ENCODE measurements around the gene CSTF1.
"Not testable (repeated sequence)": the region's sequence is repeated elsewhere in the genome, so short reads cannot be mapped to it uniquely, and the experiment has no call there.

CSTF1 gene

GRCh38 chr20:56409521-56409920, 17.1 kb downstream of the CSTF1 start:
- DNase-seq (ENCODE audit: low spot score): no peak

GRCh38 chr20:56409956-56410355, 17.5 kb downstream of the CSTF1 start:
- DNase-seq (ENCODE audit: low spot score): no peak
- no peak for TF ChIP-seq CTCF (IDR thresholded peaks at IDR 0.05; ENCODE audit: extremely low read depth, missing control alignments)

More at GRCh38 chr20:56409521-56409920, 17.1 kb downstream of the CSTF1 start:
- no peak for TF ChIP-seq CTCF (IDR thresholded peaks at IDR 0.05; ENCODE audit: extremely low read depth, missing control alignments)

GRCh38 chr20:56411287-56411686, 18.8 kb downstream of the CSTF1 start:
- DNase-seq (ENCODE audit: low spot score): not testable (repeated sequence)

- no peak for TF ChIP-seq CTCF (IDR thresholded peaks at IDR 0.05; ENCODE audit: extremely low read depth, missing control alignments)
- peak; percentile 31 for DNase-seq (ENCODE audit: low spot score)
Observed at GRCh38 chr20:56411759-56412472, 19.5 kb downstream of the CSTF1 start, which contains the start of gene CASS4. CASS4 (plus strand) TSS chr20:56412260; CDS start chr20:56412459, 199 bp downstream.

- DNase-seq (ENCODE audit: low spot score): no peak
- no peak for TF ChIP-seq CTCF (IDR thresholded peaks at IDR 0.05; ENCODE audit: extremely low read depth, missing control alignments)
Observed at GRCh38 chr20:56412473-56412790, 20.0 kb downstream of the CSTF1 start.

GRCh38 chr20:56412949-56413348, 20.5 kb downstream of the CSTF1 start:
- no peak for DNase-seq (ENCODE audit: low spot score)

GRCh38 chr20:56414842-56415765, 22.7 kb downstream of the CSTF1 start:
- DNase-seq (ENCODE audit: low spot score): no peak
- no peak for TF ChIP-seq CTCF (IDR thresholded peaks at IDR 0.05; ENCODE audit: extremely low read depth, missing control alignments)

More at GRCh38 chr20:56412949-56413348, 20.5 kb downstream of the CSTF1 start:
- TF ChIP-seq CTCF (IDR thresholded peaks at IDR 0.05; ENCODE audit: extremely low read depth, missing control alignments): no peak
